OCI-LY3 (cell line): ENCODE data around the gene TUBA8.
"Not testable (repeated sequence)": the region's sequence is repeated elsewhere in the genome, so short reads cannot be mapped to it uniquely, and the experiment has no call there.

Source experiments
- CTCF ChIP-seq: fragments of 200-600, 300-600 bp; sonication (generic); IDR thresholded peaks from 2 replicates; pipeline ENCODE4 v1.5.1; 2014; ENCODE audit warnings: antibody characterized with exemption, low read length, low read depth
- EZH2phosphoT487 ChIP-seq: fragments of 200-600 bp; shearing (Covaris generic); IDR thresholded peaks from 2 replicates; pipeline ENCODE4 v1.6.1; 2018; ENCODE audit warnings: antibody characterized with exemption, mixed run types, low read depth

- not testable (repeated sequence) for TF ChIP-seq CTCF, EZH2phosphoT487
These were observed 61.6 kb downstream of the TUBA8 start for GRCh38 chr22:18172203-18172602.
